ENCODE data around the gene TMEM101. TPM values are rescaled to one million over a fixed set of nuclear protein-coding genes. Genes with fewer than 3 reads are reported as not detected.

Gene TMEM101
- polyA plus RNA-seq, 1 of the 3 experiments (the other 2 are of a cell fraction): 62.9 TPM

GRCh38 chr17:44024853-44025252, 10.1 kb upstream of the TMEM101 start:
- Histone ChIP-seq H3K4me3 (ENCODE audit: low read depth in 2 of 2, low read length in 1 of 2) (no peak overlapping the region), H4K20me1 (ENCODE audit: insufficient read depth) (no peaks in the 10 kb centered on the region), H2AFZ (ENCODE audit: low read depth) (no peak overlapping the region), H3K36me3 (replicated peaks in 1 of 2; ENCODE audit: control insufficient read depth in 1 of 2, insufficient read depth in 2 of 2, low read length in 1 of 2) (peaks cover 10 to 28% of the 10 kb centered on the region in 2 experiments), H3K4me2 (no peak overlapping the region), H3K4me1 (ENCODE audit: control insufficient read depth in 1 of 2, insufficient read depth in 2 of 2, low read depth in 1 of 2, low read length in 1 of 2) (peaks cover 0 to 32% of the 10 kb centered on the region in 2 experiments; a peak in 2 of 4 replicates), H3F3A (replicated peaks; ENCODE audit: insufficient read depth) (peaks cover 9% of the 10 kb centered on the region), H3K79me2 (ENCODE audit: insufficient read depth) (no peaks in the 10 kb centered on the region), H3K9me2 (no peaks in the 10 kb centered on the region), H3K27ac (ENCODE audit: low read depth in 2 of 2, low read length in 1 of 2) (peak overlapping the region in 1 of 2 experiments; percentile 88; a peak in 2 of 4 replicates), H3K27me3 (ENCODE audit: insufficient read depth) (no peaks in the 10 kb centered on the region), H3K9me3 (no peaks in the 10 kb centered on the region), H3K9ac (no peak overlapping the region)
- DNase-seq: peak; percentile 23
- WGBS (ENCODE audit: low lambda C conversion rate): 93% methylated on average over 4 of the region's 4 CpGs
- TF ChIP-seq FOXJ3 (CRISPR knock-in tag; IDR thresholded peaks at IDR 0.05) (no peak), NFIC (IDR thresholded peaks at IDR 0.05; ENCODE audit: borderline replicate concordance) (no peak), RAD21 (IDR thresholded peaks at IDR 0.05; ENCODE audit: low read length) (no peak), SMC3 (IDR thresholded peaks at IDR 0.05; ENCODE audit: low read depth, low read length) (no peak), EP300 (IDR thresholded peaks at IDR 0.05; ENCODE audit: borderline replicate concordance in 1 of 2, low read depth in 1 of 2, low read length in 1 of 2) (no peak), POLR2AphosphoS5 (IDR thresholded peaks at IDR 0.05; ENCODE audit: low read depth, low read length) (no peak), RCOR1 (IDR thresholded peaks at IDR 0.05; ENCODE audit: low read length) (no peak), USF2 (IDR thresholded peaks at IDR 0.05; ENCODE audit: borderline replicate concordance, low read depth, low read length) (no peak), EZH2phosphoT487 (IDR thresholded peaks at IDR 0.05; ENCODE audit: borderline replicate concordance, low read depth) (no peak), MXI1 (IDR thresholded peaks at IDR 0.05; ENCODE audit: low read depth, low read length) (no peak), SIN3A (IDR thresholded peaks at IDR 0.05; ENCODE audit: borderline replicate concordance, low read depth, low read length) (no peak)
- TF ChIP-seq, protein P1, sequence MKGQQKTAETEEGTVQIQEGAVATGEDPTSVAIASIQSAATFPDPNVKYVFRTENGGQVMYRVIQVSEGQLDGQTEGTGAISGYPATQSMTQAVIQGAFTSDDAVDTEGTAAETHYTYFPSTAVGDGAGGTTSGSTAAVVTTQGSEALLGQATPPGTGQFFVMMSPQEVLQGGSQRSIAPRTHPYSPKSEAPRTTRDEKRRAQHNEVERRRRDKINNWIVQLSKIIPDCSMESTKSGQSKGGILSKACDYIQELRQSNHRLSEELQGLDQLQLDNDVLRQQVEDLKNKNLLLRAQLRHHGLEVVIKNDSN (IDR thresholded peaks at IDR 0.05; ENCODE audit: borderline replicate concordance, low read depth): no peak
- TF ChIP-seq, protein P2, sequence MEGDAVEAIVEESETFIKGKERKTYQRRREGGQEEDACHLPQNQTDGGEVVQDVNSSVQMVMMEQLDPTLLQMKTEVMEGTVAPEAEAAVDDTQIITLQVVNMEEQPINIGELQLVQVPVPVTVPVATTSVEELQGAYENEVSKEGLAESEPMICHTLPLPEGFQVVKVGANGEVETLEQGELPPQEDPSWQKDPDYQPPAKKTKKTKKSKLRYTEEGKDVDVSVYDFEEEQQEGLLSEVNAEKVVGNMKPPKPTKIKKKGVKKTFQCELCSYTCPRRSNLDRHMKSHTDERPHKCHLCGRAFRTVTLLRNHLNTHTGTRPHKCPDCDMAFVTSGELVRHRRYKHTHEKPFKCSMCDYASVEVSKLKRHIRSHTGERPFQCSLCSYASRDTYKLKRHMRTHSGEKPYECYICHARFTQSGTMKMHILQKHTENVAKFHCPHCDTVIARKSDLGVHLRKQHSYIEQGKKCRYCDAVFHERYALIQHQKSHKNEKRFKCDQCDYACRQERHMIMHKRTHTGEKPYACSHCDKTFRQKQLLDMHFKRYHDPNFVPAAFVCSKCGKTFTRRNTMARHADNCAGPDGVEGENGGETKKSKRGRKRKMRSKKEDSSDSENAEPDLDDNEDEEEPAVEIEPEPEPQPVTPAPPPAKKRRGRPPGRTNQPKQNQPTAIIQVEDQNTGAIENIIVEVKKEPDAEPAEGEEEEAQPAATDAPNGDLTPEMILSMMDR (IDR thresholded peaks at IDR 0.05): no peak
- TF ChIP-seq, protein P3, sequence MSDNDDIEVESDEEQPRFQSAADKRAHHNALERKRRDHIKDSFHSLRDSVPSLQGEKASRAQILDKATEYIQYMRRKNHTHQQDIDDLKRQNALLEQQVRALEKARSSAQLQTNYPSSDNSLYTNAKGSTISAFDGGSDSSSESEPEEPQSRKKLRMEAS (IDR thresholded peaks at IDR 0.05; ENCODE audit: low read depth): no peak
- TF ChIP-seq, protein P4, sequence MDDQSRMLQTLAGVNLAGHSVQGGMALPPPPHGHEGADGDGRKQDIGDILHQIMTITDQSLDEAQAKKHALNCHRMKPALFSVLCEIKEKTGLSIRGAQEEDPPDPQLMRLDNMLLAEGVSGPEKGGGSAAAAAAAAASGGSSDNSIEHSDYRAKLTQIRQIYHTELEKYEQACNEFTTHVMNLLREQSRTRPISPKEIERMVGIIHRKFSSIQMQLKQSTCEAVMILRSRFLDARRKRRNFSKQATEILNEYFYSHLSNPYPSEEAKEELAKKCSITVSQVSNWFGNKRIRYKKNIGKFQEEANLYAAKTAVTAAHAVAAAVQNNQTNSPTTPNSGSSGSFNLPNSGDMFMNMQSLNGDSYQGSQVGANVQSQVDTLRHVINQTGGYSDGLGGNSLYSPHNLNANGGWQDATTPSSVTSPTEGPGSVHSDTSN (IDR thresholded peaks at IDR 0.05): no peak
- POLR2A ChIA-PET: interaction anchor here (1.5 kb wide), 1 partner anchor 10 kb away, joined by 6 read pairs; the partner anchor contains the start of gene TMEM101
- CTCF ChIA-PET: interaction anchor here (0.9 to 4.0 kb wide), 5 partner anchors 17 to 258 kb away, joined by 3 to 26 read pairs (median 11); no protein-coding TSS in a partner anchor

All from SK-N-SH (cell line).